Measurements from ENCODE around the gene CTNNBL1.

- TF ChIP-seq RAD21 (IDR thresholded peaks at IDR 0.05; ENCODE audit: low read length) (no peak), MAZ (IDR thresholded peaks at IDR 0.05; ENCODE audit: borderline replicate concordance, low read depth, low read length) (no peak), POLR2A (IDR thresholded peaks at IDR 0.05; ENCODE audit: low read depth, low read length) (no peak), CEBPB (IDR thresholded peaks at IDR 0.05; ENCODE audit: low read depth, low read length) (no peak), BHLHE40 (IDR thresholded peaks at IDR 0.05; ENCODE audit: low read depth, low read length) (no peak), RFX5 (IDR thresholded peaks at IDR 0.05; ENCODE audit: low read depth, low read length) (peak; percentile 57; the same call in 1 of the 2 replicates), FOS (IDR thresholded peaks at IDR 0.05; ENCODE audit: low read depth, low read length) (no peak), NFE2L2 (IDR thresholded peaks at IDR 0.05; ENCODE audit: low read depth, low read length) (no peak), RCOR1 (IDR thresholded peaks at IDR 0.05; ENCODE audit: insufficient replicate concordance, low read length) (no peak), MXI1 (IDR thresholded peaks at IDR 0.05; ENCODE audit: borderline replicate concordance, low read depth, low read length) (no peak)
- TF ChIP-seq, protein P1, sequence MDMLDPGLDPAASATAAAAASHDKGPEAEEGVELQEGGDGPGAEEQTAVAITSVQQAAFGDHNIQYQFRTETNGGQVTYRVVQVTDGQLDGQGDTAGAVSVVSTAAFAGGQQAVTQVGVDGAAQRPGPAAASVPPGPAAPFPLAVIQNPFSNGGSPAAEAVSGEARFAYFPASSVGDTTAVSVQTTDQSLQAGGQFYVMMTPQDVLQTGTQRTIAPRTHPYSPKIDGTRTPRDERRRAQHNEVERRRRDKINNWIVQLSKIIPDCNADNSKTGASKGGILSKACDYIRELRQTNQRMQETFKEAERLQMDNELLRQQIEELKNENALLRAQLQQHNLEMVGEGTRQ (IDR thresholded peaks at IDR 0.05; ENCODE audit: low read depth, low read length) = no peak
- TF ChIP-seq, protein P2, sequence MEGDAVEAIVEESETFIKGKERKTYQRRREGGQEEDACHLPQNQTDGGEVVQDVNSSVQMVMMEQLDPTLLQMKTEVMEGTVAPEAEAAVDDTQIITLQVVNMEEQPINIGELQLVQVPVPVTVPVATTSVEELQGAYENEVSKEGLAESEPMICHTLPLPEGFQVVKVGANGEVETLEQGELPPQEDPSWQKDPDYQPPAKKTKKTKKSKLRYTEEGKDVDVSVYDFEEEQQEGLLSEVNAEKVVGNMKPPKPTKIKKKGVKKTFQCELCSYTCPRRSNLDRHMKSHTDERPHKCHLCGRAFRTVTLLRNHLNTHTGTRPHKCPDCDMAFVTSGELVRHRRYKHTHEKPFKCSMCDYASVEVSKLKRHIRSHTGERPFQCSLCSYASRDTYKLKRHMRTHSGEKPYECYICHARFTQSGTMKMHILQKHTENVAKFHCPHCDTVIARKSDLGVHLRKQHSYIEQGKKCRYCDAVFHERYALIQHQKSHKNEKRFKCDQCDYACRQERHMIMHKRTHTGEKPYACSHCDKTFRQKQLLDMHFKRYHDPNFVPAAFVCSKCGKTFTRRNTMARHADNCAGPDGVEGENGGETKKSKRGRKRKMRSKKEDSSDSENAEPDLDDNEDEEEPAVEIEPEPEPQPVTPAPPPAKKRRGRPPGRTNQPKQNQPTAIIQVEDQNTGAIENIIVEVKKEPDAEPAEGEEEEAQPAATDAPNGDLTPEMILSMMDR (conservative IDR thresholded peaks at IDR 0.05; ENCODE audit: low read depth, low read length) = no peak
- TF ChIP-seq, protein P3, sequence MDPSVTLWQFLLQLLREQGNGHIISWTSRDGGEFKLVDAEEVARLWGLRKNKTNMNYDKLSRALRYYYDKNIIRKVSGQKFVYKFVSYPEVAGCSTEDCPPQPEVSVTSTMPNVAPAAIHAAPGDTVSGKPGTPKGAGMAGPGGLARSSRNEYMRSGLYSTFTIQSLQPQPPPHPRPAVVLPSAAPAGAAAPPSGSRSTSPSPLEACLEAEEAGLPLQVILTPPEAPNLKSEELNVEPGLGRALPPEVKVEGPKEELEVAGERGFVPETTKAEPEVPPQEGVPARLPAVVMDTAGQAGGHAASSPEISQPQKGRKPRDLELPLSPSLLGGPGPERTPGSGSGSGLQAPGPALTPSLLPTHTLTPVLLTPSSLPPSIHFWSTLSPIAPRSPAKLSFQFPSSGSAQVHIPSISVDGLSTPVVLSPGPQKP (IDR thresholded peaks at IDR 0.05; ENCODE audit: borderline replicate concordance, low read depth, low read length) = no peak
Observed at GRCh38 chr20:37907677-37908401, 214.0 kb downstream of the CTNNBL1 start.
